Measurements from ENCODE around the gene FOXE3.

FOXE3 gene

DNA sequence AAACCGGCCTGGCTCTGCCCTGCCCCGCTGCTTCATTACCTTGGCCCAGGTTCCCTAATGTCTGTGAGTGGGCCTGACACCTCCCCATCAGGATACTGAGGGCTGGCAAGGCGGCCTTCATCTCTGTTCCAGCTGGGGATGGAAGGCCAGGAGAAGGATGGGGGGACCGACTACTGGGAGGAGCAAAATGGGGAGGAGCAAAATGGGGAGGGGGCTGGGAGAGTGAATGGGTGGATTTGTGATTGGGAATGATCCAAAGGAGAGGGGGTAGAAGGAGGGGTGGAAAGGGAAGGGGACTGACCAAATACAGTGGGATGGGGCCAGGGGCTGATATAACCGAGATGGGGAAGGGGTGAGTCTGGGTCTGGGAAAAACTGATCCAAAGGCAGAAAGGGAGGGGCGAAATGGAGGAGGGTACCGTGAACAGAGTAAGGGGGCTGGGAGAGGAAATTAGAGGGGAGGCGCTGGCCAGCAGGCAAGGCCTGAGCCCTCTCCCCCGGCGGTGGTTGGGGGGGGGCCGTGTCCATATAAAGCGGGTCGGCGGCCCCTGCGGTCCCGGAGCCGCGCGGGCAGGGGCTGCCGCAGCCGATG lies at the start of gene FOXE3:
Gene FOXE3, plus strand, starts transcription at position 558 of the 591 bp plus-strand sequence. Its CDS starts 31 bp downstream, at position 589.
- DNase-seq (ENCODE audit: low spot score) (no peak), FAIRE-seq (no peak)

DNA sequence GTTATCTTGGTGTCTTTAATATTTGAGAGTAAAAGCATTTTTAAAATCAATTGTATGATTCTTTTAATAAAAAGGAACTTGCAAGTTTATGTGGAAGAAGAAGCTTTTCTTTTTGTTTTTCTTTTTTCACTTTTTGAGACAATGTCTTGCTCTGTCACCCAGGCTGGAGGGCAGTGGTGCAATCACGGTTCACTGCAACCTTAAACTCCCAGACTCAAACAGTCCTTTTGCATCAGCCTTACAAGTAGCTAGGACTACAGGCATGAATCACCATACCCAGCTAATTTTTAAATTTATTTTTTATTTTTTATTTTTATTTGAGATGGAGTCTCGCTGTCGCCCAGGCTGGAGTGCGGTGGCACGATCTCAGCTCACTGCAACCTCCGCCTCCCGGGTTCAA lies 48.4 kb upstream of the FOXE3 start:
- DNase-seq (ENCODE audit: low spot score) (no peak), FAIRE-seq (no peak)

DNA sequence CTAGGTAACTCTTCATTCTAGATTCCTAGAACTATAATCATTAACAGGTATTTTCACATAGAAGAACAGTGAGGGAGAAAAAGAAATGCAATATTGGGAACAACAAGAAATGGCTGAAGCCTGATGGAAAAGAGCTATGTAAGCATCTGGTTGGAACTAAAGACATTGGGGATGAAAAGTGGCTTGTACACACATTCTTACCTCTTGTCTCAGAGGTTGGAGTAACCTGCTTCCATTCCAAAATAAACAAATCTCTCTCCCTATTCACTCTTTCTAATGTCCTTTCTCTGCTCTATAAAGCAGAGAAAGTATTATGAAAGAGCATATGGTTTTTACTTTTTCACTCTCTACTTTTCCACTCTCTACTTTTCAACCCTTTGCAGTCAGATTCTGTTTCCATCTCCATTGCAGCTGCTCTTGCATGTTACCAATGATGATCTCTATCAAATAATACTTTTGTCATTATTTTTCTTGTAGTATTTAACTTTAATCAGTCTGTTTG lies 45.0 kb upstream of the FOXE3 start:
- DNase-seq (ENCODE audit: low spot score) = no peak
- no peak for FAIRE-seq

- no peak for DNase-seq (ENCODE audit: low spot score)
- no peak for FAIRE-seq
These were observed 41.6 kb upstream of the FOXE3 start for GRCh38 chr1:47374501-47374900.

- no peak for FAIRE-seq
- DNase-seq (ENCODE audit: low spot score) = no peak
These were observed 37.9 kb upstream of the FOXE3 start for GRCh38 chr1:47378147-47378546.

- DNase-seq (ENCODE audit: low spot score) (no peak), FAIRE-seq (no peak)
These were observed 35.4 kb upstream of the FOXE3 start for GRCh38 chr1:47380699-47381098.

DNA sequence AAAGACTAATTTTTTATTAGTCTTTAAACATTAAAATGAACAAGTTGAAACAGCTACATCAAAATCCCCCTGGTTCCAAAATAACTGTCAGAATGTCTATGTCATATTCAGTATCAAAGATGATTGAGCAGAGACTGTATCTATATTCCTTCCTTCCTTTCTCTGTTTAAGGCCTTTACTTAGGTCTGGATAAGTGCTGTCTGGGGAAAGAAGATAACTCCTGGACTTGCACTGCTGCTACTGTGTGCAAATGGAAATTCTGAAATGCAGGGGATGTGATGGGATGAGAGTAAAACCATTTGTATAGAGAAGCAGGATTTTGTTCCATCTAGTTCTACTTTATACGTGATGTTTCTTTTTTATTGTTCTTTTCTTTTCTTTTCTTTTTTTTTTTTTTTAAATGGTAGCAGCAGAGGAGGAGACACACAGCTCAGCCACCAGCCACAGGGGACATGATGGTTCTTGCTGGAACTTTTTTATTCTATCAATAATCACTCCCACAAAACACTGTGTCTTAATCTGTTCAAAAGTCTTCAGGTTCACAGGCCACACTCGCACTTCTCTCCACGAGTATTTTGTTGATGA lies 33.6 kb upstream of the FOXE3 start:
- FAIRE-seq (no peak), DNase-seq (ENCODE audit: low spot score) (no peak)

DNA sequence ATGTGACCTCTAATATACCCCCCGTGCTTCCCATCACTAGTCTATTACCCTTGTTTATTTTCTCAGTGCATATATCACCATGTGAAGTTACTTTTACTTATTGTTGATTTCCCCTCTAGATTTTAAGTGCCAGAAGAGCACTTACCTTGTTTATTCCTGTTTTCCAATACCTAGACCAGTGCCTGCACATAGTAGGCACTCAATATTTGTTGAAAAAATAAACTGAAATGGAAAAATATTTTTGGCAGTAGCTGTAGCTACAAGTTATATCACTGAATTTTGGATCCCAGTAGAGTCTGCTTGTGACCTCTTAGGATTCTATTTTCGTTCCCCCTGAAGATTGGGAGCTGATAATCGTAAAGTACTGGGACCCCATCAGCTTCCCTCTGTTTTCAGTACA lies 32.0 kb upstream of the FOXE3 start:
- FAIRE-seq (no peak), DNase-seq (ENCODE audit: low spot score) (no peak)

DNA sequence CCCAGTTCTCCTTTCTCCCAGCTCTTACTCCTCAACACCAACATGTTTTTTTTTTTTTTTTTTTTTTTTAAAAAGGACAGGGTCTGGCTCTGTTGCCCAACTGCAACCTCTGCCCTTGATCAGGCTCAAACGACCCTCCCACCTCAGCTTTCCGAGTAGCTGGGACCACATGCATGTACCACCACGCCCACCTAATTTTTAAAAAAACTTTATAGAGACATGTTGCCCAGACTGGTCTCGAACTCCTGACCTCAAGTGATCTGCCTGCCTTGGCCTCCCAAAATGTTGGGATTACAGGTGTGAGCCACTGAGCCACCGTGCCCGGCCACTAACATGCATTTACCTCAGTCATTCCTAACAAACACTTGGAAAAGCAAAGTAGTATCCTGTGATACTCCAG lies 31.1 kb upstream of the FOXE3 start:
- no peak for FAIRE-seq
- no peak for DNase-seq (ENCODE audit: low spot score)

GRCh38 chr1:47386268-47386667 lies 29.8 kb upstream of the FOXE3 start:
- DNase-seq (ENCODE audit: low spot score) = no peak
- FAIRE-seq = no peak

DNA sequence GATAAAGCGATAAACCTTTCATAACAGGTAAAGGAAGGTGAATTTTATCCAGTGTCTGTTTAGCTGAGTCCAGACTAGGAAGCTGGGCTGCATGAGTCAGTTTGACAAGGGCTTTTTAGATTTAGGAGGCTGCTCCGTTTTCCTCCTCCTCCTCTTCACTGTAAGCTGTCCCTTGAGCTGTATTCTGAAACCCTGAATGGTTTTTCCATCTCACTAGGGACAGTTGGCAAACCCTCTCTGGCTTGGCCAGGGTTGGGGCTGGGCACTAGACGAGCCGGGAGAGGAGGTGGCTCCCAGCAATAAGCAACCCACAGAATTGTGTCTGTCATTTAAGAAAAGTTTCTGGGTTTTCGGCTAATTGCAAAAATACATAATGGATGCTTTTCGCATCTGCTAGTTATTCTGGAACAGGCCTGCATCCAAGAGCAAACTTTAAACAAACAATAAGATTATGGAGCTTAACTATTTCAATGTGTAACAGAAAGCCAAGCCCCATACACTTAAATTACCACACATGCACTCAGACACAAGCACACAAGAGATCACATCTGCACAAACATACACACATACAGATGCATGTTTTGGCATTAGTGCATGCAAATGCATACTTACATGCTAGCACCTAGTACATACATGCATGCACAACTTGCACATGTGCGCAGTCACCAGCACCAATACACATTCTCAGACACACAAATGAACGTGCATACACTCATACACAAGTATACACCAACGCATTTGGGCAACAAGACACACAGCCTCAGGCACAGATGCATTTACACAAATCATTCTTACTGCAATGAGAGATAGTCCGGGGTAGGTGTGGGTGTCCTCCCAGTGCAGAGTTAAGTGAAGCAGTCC lies 27.8 kb upstream of the FOXE3 start:
- FAIRE-seq (peak; percentile 82), DNase-seq (ENCODE audit: low spot score) (no peak)

DNA sequence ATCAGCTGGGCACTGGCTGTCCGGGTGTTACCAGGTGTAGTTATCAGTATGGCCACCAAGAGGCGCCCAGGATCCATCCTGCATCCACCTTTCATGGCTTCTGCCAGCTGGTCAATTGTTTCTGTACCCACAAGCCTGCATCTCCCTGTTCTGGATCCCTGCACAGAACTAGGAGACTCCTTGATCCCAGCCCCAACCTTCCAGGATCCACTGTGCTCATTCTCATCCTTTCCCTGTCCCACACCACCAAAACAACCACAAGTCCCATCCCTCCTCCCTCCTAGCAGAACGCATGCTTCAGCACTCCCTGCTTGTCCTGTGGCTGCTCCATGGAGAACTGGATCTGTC lies 27.2 kb upstream of the FOXE3 start:
- FAIRE-seq (no peak), DNase-seq (ENCODE audit: low spot score) (peak; percentile 79)

GRCh38 chr1:47389731-47390130 lies 26.4 kb upstream of the FOXE3 start:
- FAIRE-seq (no peak), DNase-seq (ENCODE audit: low spot score) (no peak)

- FAIRE-seq = no peak
These were observed 25.2 kb upstream of the FOXE3 start for GRCh38 chr1:47390843-47391242.

GRCh38 chr1:47393141-47393540 lies 22.9 kb upstream of the FOXE3 start:
- DNase-seq (ENCODE audit: low spot score) (no peak), FAIRE-seq (no peak)

More at GRCh38 chr1:47390843-47391242, 25.2 kb upstream of the FOXE3 start:
- no peak for DNase-seq (ENCODE audit: low spot score)

GRCh38 chr1:47395433-47395832 lies 20.7 kb upstream of the FOXE3 start:
- FAIRE-seq (no peak), DNase-seq (ENCODE audit: low spot score) (no peak)

- DNase-seq (ENCODE audit: low spot score) = no peak
- no peak for FAIRE-seq
These were observed 19.4 kb upstream of the FOXE3 start for GRCh38 chr1:47396671-47397196.

DNA sequence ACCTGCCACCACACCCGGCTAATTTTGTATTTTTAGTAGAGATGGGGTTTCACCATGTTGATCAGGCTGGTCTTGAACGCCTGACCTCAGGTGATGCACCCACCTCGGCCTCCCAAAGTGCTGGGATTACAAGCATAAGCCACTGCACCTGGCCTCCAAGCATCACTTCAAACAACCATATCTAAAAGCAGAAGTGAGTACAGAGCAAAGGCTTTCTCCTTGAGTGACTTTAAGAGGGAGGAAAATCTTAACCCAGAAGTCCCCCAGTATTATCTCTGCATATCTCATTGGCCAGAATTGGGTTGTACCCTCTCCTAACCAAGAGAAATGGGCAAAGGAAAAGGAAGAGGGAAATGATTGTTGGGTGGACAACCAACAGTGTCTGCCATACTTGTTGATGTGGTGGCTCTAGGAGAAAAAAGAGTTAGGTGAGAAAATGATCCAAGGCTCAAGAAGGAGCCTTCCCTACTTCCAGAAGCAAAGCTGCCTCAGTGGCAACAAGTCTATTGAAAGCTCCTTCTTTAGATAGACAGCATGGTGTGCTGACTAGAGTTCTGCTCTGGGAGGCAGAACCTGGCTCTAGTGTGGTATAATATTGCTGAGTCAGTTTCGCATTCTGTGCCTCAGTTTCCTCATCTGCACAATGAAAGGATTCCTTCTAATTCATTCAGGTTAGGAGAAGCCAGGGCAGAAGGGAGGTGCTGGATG lies 16.8 kb upstream of the FOXE3 start:
- FAIRE-seq (no peak), DNase-seq (ENCODE audit: low spot score) (no peak)

DNA sequence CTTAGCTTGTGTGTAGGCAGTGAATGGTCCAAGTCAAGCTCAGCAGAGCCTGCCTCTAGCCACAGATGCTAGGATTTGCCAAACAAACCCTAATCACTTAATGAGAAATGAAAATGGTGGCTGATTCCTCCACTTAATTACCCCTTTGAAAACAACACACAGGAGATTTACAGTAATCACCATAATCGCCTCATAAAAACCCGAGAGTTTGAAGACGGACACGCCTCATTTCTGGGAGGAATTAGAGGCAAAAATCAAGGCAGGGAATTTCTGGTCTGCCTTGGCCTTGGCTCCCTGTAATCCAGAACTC lies 16.3 kb upstream of the FOXE3 start:
- DNase-seq (ENCODE audit: low spot score) (no peak), FAIRE-seq (no peak)

DNA sequence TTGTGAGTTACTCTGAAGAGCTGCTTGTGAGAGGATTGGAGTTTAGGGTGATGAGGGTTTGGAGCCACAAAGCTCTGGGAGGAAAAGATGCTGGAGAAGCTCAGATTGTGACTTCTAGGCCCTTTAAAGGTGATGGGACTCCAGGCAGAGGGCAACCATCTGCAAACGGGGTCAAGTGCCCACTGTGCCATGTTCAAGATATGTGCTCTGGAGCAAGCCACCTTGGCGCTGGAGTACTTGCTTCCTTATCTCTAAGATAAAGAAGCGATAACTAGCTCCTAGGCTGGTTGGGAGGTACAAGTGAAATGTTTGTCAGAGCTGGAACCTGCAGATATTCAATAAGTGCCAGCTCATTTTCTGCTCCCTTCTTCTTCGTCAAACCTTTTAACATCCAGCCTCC lies 14.3 kb upstream of the FOXE3 start:
- FAIRE-seq = no peak
- DNase-seq (ENCODE audit: low spot score) = no peak

GRCh38 chr1:47402591-47402990 lies 13.5 kb upstream of the FOXE3 start:
- no peak for DNase-seq (ENCODE audit: low spot score)
- no peak for FAIRE-seq
